IPS-NIHi11 (cell line): ENCODE data around the gene PHC2.

ENCODE experiments used
- DNase-seq: peaks from one replicate; pipeline ENCODE4 v3.0.0; 2012; ENCODE audit warnings: mixed read lengths, low spot score

Gene PHC2

DNA sequence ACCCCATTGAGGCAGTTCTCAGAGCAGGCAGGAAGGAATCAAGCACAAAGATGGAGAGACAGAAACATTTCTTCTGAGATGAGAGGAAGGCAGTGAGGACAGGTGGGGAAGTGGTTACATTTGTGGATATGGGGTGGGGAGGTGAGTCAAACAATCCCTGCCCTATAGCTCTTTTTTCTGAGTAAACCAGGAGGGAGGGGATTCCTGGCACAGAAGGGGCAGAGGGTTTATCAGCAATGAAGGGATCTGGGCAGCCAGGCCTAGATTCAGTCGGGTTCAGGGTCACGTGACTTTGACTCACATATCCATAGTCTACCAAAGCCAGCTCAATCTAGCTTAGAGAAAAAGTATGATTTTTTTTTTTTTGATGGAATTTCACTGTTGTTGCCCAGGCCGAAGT is 15.7 kb upstream of the PHC2 start:
- DNase-seq, result no peak

DNA sequence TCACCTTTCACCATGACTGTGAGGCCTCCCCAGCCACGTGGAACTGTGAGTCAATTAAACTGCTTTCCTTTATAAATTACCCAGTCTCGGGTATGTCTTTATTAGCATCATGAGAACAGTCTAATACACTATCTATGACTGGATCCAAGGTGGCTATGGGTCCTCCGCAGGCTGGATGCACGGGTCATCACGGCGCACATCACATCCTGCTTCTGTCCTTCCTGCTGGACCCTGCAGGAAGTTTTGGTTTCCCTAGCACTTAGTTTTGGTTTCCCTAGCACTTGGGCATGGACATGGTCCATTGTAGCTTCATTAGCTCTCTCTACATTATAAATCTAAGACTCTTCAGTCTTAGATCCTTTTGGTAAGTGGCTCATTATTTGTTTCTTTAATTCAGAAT is 14.2 kb upstream of the PHC2 start:
- no peak for DNase-seq

DNA sequence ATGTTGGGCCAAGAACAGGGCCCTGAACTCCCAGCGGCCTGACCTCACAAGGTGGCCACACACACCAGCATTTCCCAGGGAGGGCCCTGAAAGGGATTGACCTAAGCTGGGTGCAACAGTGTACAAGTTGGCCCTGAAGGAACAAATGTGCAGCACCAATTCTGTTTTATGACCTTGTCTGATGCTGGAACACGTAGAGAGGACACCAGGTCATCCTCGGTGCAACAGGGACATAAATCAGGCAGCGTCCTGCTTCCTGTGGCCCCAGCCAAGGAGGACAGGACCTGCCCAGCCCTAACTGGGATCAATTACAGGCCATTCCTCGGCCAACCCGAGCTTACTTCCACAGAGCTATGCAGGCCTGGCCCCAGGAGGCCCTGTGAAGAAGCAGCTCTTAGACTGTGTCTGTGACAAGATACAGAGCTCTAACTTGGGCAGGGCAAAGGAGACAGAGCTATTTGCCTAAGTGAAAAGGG is 12.8 kb upstream of the PHC2 start:
- DNase-seq, result no peak

DNA sequence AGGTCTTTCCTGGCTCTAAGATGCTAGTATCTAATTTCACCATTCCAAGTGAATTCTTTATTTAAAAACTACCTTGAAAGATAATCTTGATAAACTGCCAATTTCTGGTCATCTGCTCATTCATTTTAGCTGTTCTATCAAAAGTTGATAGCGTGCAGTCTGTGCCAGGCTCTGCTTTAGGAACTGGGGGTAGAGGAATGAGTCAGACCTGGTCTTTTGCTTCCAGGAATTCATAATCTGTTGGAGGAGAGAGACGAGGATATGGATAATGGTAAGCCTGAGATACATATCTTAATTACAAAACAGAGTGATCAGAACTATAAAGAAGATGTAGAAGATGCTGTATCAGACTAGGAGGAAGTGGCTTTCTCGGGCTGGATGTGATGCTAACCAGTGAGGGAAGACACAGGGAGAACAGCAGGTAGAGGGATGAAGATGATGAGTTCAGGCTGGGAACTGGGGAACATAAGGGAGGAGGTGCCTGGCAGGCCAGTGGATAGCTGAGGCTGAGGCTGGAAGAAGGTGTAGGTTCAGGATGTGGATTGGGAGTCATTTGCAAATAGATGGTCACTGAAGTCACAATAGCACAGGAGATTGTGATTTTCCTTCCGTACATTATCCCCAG is 12.3 kb upstream of the PHC2 start:
- DNase-seq, result no peak

DNA sequence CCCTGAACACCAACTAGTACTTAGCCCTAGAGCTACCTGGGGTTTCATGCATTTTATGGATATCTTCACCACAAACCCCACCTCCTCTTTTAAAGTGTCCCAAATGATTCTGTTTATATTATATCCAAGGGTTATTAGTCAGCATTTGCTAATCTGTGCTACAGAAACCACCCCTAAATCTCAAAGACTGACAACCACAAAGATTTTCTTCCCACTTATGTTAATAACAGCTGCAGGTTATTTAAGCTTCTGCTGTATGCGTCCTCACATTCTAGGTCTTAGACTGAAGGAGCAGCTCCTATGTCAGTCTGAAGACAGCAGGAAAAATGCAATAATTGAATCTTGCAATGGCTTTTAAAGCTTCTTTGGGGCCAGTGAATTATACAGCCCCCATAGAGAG is 11.2 kb upstream of the PHC2 start:
- DNase-seq, result no peak

DNA sequence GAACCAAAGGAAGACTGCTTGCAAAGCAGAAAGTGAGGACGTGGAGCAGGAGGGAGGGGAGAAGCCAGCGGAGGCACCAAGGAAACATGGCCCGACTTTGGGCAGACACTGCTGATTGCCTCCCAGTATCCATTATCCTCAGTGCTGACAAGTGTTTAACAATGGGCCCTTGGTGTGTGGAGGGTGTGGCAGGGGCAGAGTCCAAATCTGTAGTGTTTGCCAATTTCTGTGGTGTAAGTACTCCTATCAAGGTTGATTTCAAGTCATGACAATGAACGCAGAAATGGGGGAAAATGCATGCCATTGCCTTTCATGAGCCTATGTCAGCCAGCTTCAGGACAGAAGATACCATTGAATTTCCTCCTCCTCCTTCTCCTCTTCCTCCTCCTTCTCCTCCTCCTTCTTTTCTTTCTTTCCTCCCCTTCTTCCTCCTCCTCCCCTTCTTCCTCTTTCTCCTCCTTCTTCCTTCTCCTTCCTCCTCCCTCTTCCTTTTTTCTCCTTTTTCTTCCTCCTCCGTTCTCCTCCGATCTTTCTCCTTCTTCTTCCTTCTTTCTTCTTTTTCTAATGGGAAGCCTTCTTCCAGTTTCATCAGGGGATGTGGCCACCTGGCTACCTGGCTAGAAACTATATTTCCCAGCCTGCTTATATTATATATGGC is 10.3 kb upstream of the PHC2 start:
- no peak for DNase-seq

DNA sequence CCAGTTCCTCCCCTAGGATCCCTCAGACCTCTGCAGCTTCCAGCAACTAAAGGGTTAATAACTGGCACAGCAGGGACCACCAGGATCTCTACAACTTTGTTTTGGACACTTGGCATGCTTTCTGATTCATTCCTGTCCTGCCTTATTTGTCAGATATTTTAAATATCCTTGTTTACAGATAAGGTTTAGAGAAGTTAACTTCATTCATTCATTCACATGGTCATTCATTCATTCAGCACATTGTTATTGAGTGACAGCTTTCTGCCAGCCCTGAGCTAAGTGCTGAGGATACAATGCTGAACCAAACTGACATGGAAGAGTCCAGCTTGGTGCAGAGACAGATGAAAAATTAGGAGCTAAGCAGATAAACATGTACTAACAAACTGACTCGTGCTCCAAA is 8.8 kb upstream of the PHC2 start:
- no peak for DNase-seq

DNA sequence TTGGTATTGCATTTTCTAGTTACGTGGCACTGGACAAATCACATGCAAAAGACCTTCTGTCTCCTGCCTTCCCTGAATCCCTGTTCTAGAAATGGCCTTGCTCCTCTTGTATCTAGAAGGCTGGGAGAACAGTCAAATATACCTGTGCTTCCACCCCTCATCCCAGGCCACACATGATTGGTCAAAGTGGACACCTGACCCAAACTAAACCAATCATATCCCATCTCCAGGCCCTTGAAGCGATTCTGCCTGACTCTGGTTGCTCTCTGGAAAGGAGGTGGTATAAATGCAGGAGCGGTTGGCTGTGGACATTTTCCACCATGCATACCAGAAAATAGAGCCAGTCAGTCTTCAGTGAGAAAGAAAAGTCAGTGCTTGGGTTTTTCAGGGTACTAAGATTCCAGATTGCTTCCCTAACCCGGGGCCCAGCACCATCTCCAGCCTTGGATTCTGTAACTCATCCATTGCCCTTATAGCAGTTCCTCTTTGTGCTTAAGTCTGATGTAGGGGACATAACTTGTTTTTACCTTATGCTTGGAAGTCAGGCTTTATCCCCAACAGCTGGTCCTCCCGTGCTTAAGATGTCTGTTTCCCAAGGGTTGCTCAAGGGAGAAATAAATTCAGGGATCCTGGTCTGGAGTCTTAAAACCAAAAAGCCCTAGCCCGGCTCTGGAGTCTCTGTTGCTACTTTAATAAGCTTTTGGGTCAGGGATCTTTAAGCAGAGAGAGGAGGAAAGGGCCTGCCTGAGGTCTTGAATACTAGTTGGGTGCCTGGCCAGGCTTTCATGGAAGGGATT is 7.7 kb upstream of the PHC2 start:
- DNase-seq, result no peak

DNA sequence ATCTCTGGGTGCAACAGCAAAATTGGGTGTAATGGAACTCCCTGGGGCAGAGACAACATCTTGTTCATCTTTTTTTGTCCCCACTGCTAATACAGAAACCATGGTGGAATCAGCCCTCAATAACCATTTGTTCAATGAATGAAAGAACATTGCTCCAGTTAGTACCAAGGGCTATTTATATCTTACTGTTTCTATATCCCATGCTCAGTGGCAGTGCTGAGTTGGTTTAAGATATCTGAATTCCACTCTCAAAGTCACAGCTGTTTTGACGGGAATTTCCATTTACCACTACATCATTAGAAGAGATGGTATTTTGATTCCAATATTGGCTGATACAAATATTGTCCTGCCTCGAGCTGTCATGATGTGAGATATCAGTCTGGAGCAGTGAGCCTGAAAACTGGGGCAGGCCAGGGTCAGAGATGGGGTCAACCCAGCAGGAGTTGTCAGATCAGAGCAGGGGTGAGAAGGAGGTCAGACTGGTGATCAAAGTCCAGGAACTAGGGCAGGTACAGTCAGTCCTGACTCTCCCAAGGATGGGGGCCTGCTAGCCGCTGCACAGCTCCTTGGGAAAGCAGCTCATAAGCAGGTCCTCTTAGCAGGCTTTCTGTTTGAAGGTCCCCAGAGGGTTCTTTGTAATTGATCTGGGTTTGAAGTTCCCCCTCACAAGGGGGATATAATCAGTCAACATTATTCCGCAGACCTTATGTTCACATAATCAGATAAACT is 5.8 kb upstream of the PHC2 start:
- DNase-seq, result no peak

DNA sequence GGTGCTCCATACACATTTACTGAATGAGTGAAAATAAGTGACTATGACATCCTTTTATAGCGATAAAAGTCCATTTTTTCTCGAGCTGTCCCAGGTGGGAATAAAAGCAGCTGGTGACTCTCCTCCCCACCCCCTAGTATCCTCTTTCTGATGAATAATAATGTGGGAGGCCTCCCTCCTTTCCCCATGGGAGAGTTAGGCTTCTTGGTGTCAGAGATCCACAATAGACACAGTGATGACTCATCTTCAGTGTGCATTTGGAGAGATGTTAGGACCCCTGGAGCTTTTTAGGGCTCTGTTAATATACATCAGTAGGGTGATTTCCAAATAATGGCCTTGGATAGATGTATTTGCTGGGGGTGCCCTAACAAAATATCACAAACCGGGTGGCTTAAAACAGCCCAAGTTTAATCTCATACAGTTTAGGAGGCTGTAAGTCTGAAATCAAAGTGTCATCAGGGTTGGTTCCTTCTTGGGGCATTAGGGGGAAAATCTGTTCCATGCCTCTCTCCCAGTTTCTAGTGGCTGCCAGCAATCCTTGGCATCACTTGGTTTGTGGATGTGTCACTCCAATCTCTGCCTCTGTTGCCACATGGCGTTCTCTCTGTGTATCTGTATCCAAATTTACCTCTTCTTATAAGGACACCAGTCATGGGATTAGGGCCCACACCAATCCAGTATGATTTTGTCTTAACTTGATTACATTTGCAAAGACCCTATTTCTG is 4.4 kb upstream of the PHC2 start:
- no peak for DNase-seq

DNA sequence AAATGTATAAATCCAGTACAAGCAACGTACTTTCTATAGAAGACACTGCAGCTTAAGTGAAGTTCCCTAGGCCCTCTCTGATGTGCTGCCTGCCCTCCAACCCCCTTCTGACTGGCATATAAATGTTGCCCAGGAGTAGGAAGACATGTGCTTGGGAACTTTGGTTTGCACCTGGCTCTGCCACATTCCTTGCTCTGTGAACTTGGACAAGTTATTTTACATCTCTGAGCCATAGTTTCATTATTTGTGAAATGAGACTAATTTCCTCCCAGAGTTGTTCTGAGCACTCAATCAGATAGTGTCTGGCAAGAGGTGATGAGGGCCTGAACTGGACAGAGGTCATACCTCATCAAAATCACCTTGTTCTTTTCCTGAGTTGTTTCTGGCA is 3.5 kb upstream of the PHC2 start:
- DNase-seq, result no peak

DNA sequence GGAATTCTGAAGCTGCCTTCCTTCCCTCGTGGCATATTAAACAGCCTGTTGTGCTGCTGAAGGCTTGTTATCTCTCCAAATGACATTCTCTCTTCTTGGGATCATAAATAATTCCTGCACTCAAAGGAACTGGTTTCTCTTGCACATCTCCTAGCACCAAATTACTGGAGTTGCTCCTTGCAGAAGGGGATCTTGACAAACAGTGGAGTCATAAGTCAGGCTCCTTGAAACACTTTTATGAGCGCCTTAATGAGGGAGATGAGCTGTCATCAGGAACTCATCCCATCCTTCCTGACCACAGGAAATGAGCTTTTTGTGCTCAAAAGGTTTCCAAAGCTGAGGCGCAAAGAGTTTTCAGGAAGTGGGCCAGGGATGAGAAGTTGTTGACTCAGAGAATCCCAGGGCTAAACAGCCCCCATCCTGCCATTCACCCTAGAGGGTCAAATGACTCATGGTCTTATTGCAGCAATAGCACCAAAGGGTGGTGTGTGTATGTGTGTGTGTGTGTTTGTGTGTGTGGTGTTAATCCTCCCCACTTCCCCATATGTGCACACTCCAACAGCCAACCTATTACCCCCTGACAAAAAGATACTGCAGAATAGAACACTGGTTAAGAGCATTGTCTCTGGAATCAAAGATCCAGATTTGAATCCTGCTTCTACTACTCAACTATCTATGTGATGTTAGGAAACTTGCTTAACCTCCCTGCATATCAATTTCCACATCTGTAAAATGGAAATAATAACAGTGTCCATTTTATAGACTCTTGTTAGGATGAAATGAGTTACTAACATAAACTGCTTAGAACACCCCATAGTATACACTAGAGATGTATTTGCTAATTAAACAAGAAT is 2.8 kb upstream of the PHC2 start:
- DNase-seq, result no peak

DNA sequence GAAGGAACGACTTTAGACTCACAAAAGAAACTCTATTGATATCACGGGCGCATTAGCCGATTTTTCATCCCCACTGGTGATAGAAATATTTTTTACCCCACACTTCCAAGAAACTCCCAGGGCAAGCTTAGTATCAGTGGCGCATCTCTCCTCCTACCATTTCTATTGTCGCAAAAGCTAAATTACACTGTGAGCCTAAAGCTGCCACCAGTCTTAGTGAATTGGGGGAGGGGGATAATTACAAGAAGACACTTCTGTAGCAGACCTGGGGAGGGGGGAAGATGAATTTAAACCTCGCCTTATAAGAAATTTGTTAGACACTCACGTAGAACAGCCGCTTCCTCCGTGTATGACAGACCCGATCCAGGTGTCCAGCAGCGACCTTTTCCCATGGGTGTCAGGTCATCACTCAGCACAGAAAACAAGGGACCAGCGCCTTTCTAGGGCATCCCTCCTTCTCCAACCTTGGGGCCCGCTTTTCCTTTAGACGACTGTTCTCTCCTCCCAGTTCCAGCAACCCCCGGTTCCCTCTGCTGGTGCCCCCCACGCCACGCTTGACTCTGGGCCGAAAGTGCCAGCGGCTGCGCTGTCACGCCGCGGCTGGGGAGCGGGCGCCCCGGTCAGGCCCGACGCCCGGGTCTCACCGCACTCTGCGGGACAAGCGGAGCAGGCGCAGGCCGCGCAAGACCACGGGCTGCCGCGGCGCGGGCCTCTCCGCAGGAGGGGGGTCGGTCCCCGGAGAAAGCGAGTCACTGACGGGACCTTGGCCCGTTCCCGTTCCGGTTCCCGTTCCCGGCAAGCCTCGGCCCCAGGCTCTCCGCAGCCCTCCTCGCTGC is 821 bp downstream of the PHC2 start:
- DNase-seq, result no peak

DNA sequence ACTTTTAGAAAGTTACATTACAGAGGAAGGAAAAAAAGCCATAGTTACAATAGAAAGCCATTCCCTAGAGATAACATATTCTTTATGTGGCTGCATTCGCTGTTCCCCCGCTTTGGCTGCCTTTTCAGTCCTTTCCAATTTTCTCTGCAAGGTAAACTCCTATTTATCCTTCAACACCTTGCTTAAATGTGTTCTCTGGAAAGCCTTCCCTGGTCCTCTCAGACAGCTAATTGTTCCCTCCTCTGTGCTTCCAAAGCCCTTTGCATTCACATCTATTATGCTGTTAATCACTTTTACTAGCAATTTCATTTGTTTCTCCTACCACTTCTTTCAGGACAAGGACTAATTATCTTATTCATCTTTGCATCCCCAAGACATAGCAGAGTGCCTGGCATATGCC is 1.6 kb downstream of the PHC2 start:
- DNase-seq, result no peak

DNA sequence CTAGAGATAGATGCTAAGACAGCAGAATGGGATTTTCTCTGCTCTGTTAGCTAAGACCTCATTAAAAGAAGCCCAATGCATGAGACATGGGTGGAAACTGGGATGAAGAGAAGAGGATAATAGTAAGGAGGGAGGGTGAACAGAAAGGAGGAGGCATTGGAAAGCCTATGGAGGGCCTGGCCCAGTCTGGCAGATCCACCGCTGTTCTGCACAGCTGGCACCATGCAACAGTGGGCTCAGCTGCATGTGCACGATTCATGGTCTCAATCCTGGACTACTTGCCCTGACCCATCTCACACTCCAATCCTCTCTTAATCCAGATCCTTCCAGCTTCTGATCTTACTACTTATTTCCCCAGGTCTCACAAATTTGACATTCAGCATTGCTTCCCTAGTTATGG is 2.2 kb downstream of the PHC2 start:
- no peak for DNase-seq

DNA sequence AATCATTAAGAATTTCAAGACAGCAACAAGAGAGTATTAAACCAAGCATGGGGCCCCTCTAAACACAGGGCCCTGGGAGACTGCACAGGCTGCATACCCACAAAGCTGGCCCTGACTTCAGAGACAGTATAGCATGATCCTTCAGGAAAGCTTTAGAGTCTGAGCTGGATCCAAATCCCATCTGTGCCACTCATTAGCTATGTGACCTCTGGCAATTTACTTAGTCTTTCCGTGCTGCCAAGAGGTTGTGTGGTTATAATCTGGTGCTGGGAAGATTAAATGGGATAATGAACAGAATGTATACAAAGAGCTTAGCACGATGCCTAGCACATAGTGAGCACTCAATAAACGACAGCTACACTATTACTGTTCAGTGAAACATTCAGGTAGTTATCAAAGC is 4.0 kb downstream of the PHC2 start:
- no peak for DNase-seq

DNA sequence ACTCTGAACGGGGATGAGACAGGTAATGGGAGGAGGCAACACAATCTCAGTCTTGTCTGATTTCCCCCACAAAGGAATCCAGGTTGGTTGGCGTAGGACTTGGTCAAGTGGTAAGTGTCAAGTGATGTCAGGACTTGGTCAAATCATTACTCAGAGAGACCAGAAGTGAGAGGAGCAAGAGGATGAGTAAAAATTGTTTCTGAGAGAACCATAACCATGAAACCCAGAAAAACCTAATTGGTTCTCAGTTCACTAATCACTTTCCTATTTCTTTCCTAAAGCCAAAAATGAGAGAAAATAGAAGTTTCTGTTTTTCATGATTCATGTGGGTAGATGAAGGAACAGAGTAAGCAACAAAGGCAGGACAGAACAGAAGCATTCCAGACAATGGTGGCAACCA is 5.0 kb downstream of the PHC2 start:
- DNase-seq, result no peak

DNA sequence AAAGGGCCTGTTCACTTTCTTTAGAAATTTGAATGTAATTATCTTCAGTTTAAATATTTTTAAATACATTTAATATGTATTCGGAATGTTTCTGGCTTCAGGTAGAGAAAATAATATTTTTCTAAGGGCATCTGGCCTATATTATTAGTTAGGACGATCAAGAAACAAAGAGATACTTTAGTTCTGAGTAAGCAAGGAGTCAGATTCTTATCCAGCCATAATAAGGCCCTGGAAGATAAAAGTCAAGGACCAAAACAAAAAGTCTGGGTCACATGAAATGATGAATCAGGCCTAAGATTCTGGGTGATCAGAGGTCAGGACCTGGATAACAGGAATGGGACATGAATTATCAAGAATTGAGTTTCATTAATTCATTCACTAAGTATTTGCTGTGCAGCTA is 6.3 kb downstream of the PHC2 start:
- DNase-seq, result no peak

DNA sequence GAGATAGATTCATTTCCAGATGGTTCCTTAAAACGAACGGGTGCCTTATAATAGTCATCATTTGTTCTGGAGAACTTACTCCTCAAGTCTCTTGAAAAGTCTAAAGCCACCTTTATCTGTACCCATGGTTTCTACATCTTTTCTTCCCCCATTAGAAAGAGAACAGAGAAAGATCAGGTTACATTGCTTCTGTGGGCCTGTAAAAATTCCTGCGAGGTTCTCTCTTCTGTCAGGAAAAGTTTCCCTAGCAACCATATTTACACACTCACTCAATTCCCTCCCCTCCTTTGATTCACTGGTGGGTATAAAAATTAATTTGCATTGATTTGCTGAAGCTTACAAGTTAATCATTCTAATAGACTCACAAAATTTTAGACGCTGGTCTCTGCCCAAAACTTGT is 6.7 kb downstream of the PHC2 start:
- no peak for DNase-seq
